Coronary artery (tissue), 2 donors: ENCODE results near the gene NAALADL1.

ENCODE experiments used
- DNase-seq: peaks from one replicate; pipeline ENCODE4 v3.0.0-alpha.2; 2017; ENCODE audit warnings: low spot score
- H3K27ac ChIP-seq, 2 donors: fragments of 200-600 bp; sonication (generic); one replicate each; pipeline ENCODE4 v1.5.1; 2016 to 2019
- H3K4me3 ChIP-seq: fragments of 200-600 bp; sonication (generic); 2 replicates; pipeline ENCODE4 v1.5.1; 2016; ENCODE audit warnings: mild to moderate bottlenecking, moderate library complexity
- TF ChIP-seq, protein P1 (sequence below): fragments of 200-600 bp; sonication (generic); IDR thresholded peaks from one replicate; pipeline ENCODE4 v1.5.1; 2019; ENCODE audit warnings: antibody characterized with exemption

Gene NAALADL1

DNA sequence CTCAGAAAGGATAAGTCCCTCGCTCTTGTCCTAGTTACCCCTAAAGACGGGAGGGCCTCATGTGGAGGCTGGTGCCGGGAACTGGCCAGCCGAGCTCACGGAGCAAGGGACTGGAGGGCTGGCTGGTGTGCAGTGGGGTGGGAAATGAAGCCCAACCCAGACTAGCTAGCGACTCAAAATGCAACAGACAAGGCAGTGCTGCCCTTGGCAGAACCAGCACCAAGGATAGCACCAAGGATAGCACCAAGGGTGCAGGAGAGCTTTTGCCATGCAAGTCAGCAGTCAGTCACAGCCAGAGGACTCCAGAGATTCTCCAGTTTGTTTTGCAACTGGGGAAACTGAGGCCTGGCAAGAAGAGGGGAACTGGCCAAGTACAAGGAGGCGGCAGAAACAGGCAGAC, 55.1 kb downstream of the NAALADL1 start:
- H3K4me3 ChIP-seq = no peak overlapping the region
- DNase-seq = no peak
- no peak overlapping the region for H3K27ac ChIP-seq
- TF ChIP-seq, protein P1, sequence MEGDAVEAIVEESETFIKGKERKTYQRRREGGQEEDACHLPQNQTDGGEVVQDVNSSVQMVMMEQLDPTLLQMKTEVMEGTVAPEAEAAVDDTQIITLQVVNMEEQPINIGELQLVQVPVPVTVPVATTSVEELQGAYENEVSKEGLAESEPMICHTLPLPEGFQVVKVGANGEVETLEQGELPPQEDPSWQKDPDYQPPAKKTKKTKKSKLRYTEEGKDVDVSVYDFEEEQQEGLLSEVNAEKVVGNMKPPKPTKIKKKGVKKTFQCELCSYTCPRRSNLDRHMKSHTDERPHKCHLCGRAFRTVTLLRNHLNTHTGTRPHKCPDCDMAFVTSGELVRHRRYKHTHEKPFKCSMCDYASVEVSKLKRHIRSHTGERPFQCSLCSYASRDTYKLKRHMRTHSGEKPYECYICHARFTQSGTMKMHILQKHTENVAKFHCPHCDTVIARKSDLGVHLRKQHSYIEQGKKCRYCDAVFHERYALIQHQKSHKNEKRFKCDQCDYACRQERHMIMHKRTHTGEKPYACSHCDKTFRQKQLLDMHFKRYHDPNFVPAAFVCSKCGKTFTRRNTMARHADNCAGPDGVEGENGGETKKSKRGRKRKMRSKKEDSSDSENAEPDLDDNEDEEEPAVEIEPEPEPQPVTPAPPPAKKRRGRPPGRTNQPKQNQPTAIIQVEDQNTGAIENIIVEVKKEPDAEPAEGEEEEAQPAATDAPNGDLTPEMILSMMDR = no peak

DNA sequence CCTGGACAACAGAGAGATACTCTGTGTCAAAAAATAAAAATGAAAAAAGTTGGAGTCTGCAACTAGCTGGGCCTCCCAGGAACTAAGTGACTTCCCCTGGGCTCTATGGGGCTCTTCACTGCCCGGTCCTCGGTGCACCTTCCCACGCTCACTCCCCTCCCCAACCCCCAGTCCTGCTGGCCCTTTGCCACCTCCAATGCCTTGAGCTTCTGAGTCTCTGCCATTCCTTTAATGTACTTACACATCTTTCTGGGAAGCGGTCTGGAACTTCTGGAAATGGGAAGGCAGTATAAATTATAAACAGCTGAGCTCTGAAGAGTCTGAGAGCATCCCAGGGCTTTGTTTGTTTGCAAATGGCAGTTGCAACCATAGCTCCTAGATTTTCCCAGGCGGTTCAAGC, 55.6 kb downstream of the NAALADL1 start:
- no peak for DNase-seq
- TF ChIP-seq, protein P1 = no peak
- Histone ChIP-seq H3K27ac (no peak overlapping the region), H3K4me3 (no peak overlapping the region)

DNA sequence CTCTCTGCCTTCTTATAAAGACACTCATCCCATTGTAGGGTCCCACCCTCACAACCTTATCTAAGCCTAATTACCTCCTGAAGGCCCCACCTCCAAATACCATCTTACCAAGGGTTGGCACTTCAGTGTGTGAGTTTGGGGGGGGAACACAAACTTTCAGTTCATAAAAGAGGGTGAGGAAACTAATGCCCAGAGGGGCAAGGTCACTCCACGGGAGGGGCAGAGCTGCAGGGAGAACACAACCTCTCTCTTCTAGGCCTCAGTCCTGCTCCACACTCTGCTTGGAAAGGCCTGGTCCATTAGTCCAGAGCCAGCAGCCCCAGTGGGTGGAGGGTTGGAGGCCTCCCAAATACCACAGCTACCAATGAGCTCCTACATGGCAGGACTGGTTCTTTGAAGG, 58.9 kb downstream of the NAALADL1 start:
- no peak overlapping the region for H3K27ac ChIP-seq
- no peak overlapping the region for H3K4me3 ChIP-seq
- TF ChIP-seq, protein P1 = no peak
- no peak for DNase-seq

DNA sequence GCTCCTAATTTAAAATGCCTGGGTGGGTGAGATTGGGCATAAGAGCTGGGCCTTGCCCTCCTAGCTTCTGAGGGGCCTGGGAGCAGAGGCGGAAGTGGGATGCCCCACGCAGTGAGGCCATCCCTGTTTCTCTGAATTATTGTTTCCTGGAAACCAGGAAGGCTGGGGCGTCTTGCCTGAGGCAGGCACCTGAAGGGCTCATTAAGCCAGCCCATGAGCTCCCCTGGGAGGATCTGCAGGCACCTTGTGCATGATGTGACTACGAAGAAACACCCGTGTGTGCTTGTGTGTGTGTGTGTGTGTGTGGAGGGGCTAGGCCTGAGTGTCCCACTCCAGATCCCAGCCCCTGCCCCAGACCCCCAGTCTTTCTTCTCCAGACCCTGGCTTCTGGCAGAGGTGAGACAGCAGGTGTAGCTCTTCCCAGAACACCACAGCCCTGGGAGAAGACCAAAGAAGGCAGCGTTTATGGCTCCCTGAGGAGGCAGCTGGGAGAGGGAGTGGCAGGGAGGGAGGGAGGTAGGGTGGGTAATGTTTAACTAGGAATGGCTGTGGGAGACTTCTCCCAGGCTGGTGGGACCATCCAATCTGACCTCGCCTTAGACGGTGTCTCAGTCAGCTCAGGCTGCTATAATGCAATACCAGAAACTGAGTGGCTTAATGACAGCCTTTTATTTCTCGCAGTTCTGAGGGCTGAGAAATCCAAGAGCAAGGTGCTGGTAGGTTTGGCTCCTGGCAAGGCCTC, 59.5 kb downstream of the NAALADL1 start:
- Histone ChIP-seq H3K27ac (no peak overlapping the region), H3K4me3 (no peak overlapping the region)
- TF ChIP-seq, protein P1 = no peak
- no peak for DNase-seq

DNA sequence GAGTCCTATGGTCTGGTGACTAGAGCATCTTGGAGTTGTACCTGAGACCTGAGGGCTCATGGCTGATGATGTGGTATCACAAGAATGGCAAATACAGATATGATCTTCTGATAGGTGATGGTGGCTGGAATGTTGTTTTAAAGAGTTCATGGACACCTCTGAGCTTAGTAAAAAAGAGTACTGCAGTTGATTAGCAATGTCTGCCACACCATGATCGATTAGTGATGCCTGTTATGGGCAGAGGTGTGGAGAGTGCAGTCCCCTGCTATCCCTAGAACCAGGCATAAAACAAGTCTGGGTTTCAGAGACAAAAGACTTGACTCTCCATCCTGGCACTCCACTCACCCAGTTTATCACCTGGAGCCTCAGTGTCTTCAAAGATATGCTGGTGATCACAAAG, 60.2 kb downstream of the NAALADL1 start:
- DNase-seq = no peak
- Histone ChIP-seq H3K27ac (no peak overlapping the region), H3K4me3 (no peak overlapping the region)
- TF ChIP-seq, protein P1 = no peak

DNA sequence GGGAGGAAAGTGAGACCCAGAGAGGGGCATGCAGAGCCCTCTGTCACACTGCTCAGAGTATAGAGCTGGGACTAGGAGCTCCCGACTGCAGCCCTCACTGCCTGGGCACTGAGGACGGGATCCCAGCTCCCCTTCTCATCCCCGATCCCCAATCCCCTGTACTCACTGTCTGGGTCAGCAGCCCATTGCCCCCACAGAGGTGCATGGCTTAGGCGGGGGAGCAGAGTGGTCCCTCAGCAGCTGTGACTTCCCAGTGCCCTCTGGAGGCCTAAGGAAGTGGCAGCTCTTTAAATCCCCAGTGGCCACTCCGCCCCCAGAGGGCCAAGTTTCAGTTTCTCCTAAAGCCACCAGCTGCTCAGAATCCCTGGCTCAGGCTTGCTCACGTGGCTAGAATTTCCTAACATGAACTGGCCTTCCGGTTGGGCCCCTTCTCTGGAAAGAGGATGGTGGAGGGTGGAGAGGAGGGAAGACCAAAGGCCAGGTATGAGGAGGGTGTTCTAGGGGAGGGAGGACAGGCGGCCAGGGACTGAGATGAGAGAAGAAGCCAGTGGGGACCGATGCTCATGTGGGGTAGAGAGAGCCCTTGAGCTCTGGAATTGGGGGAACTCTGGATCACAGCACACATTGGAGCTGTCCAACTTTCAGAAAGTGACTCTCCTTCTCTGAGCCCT, 61.5 kb downstream of the NAALADL1 start, which contains the start of gene BATF2:
Gene BATF2 (minus strand): TSS at position 262 of the 671 bp plus-strand sequence. CDS start 57 bp downstream, at position 205.
- peak within 1 kb of the TSS; percentile 73 to 84 for H3K27ac ChIP-seq
- peak; percentile 85 for DNase-seq
- TF ChIP-seq, protein P1 = no peak
- peak within 1 kb of the TSS; percentile 74 for H3K4me3 ChIP-seq

DNA sequence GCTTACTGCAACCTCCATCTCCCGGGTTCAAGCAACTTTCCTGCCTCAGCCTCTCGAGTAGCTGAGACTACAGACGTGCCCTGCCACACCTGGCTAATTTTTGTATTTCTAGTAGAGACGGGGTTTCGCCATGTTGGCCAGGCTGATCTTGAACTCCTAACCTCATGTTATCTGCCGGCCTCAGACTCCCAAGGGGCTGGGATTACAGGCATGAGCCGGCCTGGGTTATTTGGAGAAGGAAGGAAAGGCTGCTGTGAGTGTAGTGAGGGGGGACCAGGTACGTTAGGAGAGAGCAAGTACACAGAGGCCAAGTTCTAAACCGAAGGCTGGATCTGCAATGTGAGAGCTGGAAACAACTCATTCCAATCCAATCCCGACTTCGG, 62.0 kb downstream of the NAALADL1 start:
- peak overlapping the region; percentile 73 to 84 for H3K27ac ChIP-seq

More for the DNA sequence above, 62.0 kb downstream of the NAALADL1 start:
- TF ChIP-seq, protein P1 = no peak
- no peak for DNase-seq
- H3K4me3 ChIP-seq = peak overlapping the region; percentile 74
